Activated naive CD4-positive, alpha-beta T cell treated with Interleukin-2 at 50 U/mL for 16 hours (primary cell): Measurements from ENCODE around the gene BEST2.

Experiments used
- DNase-seq: peaks from one replicate; pipeline ENCODE4 v3.0.0-alpha.2; 2020

BEST2 gene

DNA sequence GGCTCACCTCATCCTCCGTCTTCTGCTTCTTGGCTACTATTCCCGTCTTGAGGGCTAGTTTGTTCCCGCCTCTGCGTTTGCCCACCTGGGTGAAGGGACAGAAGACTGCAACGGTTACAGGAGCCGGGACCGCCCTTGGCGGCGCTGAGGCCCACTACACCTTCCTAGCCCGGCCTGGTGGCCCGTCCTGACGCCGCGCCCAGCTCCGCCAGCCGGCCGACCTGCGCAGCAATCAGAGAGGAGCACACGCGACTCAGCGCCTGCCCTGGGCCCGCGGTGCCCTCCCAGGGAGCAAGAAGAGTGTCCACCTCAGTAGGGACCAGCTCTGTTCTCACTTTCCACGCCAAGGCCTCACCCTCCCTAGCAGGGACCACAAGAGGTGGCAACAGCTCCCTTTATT lies 20.3 kb upstream of the BEST2 start:
- DNase-seq: no peak

DNA sequence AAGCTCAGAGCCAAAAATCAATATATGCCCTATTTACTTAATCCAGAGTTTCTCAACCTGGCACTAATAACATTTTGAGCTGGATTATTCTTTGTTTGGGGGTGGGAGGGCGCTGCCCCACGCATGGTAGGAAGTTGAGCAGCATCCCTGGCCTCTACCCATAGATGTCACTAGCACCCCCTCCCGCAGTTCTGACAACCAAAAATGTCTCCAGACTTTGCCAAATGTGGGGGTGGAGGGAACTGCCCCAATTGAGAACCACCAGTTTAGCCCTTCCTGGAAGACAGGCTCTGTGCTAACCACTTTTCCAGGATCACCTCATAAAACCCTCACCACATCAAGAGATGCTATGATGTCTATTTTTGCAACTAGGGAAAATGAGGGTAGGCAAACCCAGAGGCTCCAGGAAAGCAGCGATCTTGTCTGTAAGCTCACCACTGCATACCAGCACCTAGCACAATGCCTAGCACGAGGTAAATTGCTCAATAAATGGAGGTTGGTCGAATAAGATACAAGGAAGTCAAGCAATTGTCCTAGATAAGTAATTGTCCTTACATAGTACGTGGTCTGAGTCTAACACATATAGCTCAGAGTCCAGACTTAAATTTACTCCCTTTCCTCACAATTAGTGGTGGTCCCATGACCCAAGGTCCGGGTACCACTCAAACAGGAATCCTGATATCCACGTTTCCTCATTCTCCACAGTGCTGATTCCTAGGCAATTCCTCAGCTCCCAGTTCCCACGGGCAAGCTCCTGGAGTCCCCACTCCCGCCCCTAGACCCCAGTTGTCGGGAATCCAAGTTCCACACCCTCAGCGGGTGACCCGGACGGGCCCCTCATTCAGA lies 18.0 kb upstream of the BEST2 start:
- peak; percentile 45 for DNase-seq

DNA sequence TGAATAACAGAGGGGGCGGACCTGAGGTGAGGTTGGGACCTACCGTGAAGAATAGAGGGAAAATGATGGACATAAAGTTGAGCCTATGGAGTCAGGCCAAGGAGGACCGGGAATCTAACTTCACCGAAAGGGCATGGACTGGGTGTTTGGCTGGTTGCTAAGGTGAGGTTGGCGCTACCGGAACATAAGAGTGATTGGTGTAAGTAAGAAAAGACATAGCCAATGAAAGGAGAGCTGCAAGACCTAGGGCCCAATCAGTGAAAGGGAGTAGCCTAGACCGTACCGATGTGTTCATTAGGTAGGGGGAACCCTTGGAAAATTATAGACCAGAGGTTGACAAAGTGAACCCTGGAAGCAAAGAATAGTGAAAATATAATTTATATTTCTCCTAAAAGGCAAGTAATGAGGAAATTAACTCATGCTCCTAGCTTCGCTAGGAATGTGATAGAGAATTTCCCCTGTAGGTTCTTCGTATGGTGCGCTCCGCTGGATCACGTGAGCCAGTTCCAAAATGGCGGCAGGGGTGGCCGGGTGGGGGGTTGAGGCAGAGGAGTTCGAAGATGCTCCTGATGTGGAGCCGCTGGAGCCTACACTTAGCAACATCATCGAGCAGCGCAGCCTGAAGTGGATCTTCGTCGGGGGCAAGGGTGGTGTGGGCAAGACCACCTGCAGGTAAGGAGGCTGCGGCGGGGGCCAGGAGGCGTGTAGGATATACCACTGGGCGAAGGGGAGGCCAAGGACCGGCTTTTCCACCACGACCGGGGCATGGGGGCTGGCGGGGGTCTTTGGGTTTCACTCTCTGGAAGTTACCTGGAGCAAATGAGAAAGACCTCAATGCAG lies 14.4 kb upstream of the BEST2 start, which contains the start of gene GET3:
TSS of gene GET3 (plus strand) at position 503 of the 840 bp plus-strand sequence. CDS start at position 512, 9 bp downstream.
- peak; percentile 83 for DNase-seq

DNA sequence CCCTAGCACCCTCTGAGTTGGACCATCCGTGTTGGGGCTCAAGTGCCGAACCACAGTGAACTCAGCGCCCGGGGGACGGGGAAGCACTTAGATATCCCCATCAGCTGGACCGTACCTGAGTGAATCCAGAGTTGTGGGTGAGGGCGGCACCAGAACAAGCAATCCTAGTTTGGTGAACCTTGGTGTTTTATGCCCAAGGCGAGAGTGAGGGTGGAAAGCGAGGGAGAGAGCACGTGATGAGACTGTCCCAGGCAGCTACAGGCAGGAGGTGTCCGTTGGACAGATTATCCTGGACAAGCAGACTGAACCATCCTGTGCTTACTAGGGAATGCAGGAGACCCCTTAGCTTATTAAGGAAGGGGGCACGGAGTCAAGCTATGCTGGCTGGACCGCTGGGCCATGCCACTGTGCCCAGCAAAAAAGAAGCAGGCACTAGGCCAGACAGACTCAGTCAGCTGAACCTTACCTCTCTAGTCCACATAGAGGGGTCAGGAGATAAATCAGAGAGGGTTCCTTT lies 13.7 kb upstream of the BEST2 start:
- no peak for DNase-seq

DNA sequence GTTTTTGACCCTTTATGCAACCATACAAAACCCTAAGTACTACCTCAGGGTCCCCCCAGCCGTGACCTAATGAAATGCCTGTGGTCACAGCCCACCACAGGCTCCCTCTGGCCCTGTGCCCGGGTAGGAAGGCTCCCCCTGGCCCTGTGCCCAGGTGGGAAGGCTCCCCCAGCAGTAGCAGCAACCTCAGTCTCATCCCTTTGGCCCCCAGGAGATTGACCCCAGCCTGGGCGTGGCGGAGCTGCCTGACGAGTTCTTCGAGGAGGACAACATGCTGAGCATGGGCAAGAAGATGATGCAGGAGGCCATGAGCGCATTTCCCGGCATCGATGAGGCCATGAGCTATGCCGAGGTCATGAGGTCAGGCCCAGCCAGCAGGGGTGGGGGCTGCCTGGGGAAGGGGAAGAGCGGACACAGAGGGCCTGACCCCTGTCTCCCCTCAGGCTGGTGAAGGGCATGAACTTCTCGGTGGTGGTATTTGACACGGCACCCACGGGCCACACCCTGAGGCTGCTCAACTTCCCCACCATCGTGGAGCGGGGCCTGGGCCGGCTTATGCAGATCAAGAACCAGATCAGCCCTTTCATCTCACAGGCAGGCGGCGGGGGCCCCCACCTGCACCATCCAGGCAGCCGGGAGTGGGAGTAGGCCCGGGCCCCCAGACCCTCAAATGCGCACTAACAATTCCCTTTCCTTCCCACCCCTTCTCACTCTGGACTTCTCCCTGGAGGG lies 6.3 kb upstream of the BEST2 start:
- no peak for DNase-seq

DNA sequence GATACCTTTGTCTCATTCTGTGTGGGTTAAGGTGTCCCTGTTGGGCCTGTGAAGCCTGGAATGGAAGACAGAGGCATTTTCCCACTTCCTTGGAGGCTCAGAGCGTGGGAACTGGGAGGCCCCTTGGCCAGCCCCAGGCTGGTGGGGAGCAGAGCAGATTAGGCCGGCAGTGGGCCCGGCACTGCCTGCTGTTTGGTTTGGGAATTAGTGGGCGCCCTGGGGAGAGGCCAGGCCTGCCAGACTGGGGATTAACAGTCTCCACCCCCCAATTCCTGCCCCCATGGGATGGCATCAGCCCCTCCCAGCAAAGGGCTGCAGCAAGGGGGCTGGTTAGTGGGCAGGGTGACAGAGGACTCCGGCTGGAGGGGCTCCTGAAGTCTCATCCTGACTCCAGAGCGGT lies 3.1 kb upstream of the BEST2 start:
- no peak for DNase-seq

DNA sequence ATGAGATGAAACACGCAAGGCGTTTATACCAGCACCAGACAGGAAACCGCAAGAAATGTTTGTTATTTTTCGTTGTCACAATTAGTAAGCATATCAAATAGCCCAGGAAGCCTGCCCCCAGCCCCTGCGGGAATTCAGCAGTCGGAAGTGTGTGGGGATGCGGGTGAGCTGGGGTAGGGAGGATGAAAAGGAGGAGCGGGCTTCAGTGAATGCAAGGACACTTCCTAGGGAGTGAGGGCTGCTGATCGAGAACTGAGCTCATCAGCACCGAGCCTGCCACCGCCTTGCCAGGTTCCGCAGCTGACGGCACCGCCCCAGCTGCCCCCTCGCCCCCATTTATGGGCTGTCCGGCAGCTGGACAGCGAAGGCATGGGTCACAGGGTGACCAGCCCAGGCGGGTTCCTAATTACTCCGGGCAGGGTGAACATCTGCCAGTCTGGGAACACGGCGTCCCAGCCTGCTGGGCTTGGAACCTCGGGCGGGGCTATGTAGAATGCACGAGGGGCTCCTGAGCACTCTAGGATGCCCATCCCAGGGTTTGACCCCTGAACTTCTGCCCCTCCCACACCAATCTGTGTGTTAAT lies 1.6 kb upstream of the BEST2 start:
- DNase-seq: no peak

DNA sequence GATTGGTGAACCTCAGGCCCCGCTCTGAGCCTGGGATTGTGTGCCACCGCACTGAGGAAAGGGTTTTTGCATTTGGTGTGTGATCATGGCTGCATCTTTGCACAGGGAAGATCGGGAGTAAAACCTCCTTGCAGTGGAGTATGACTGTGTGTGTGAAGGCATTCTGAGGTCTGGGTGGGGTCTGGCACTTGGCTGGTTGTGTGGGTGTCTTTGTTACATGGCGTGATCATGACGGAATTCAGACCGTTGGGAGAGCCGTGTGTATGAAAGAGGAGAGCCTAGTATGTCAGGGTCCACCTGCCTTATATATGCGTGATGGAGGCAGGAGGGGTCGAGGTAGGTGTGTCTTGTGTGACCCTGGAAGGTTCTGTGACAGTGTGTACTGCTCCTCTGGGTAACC lies 740 bp upstream of the BEST2 start:
- DNase-seq: no peak

DNA sequence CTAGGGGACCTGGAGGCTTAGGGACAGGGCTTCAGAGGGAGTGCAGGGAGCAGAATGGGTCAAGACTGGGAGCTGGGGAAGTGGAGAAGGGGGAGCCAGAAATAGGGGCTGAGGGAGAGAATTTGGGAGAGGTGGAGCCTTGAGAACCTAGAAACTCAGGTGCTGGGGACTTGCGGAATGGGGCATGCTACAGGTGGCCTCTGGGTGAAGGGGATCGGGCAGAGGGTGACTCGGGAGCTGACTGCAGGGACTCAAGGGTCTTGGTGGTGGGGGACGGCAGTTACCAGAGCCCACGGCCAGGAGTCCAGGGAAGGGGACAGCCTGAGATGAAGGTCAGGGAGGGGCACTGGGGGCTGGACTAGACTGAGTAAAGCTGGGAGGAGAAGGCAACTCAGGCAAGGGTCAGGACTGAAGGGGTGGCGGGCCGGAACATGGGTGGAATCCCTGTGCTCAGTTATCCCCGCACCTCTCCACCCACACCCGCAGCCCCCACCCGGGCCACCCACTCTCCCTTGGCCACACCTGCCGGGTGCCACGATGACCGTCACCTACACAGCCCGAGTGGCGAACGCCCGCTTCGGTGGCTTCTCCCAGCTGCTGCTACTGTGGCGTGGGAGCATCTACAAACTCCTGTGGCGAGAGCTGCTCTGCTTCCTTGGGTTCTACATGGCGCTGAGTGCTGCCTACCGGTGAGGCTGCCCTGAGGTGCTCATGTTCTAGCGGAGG lies 628 bp downstream of the BEST2 start:
- DNase-seq: no peak

DNA sequence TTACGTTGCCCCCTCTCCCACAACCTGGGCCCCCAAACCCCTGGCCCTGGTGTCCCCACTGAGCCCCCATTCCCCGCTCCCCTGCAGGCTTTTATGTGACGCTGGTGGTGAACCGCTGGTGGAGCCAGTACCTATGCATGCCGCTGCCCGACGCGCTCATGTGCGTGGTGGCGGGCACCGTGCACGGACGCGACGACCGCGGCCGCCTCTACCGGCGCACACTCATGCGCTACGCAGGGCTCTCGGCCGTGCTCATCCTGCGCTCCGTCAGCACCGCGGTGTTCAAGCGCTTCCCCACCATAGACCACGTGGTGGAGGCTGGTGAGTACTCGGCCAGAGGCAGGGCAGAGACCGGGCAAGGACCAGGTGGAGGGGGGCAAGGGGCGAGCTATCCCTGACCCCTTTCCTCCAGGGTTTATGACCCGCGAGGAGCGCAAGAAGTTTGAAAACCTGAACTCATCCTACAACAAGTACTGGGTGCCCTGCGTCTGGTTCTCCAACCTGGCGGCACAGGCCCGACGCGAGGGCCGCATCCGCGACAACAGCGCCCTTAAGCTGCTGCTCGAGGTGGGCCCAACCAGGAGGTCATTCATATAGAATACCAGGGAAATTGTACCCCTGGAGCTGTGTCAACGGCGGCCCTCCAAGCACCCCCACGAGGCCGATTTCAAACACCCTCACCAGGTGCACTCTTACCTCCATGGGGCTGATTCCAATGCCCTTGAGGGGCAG lies 3.0 kb downstream of the BEST2 start:
- DNase-seq: no peak

DNA sequence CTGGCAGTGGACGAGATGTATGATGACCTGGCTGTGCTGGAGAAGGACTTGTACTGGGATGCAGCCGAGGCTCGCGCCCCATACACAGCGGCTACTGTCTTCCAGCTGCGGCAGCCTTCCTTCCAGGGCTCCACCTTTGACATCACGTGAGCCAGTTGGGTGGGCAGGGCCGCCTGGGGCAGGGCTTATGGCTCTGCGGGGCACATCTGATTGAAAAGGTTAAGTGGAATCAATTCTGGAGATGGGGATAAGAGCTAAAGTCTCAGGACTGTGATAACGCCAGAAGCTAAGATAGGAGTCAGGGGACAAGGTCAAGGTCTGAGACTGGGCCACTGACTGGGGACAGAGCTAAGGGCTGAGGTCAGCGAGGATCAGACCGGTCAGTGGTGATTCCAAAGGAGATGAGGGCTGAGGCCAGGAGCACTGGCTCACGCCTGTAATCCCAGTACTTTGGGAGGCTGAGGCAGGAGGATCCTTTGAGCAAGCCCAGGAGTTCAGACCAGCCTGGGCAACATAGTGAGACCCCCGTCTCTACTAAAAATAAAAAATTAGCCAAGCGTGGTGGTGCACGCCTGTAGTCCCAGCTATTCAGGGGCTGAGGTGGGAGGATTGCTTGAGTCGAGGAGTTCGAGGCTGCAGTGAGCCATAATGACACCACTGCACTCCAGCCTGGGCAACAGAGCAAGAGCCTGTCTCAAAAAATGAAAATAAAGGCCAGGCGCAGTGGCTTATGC lies 4.7 kb downstream of the BEST2 start:
- DNase-seq: no peak

DNA sequence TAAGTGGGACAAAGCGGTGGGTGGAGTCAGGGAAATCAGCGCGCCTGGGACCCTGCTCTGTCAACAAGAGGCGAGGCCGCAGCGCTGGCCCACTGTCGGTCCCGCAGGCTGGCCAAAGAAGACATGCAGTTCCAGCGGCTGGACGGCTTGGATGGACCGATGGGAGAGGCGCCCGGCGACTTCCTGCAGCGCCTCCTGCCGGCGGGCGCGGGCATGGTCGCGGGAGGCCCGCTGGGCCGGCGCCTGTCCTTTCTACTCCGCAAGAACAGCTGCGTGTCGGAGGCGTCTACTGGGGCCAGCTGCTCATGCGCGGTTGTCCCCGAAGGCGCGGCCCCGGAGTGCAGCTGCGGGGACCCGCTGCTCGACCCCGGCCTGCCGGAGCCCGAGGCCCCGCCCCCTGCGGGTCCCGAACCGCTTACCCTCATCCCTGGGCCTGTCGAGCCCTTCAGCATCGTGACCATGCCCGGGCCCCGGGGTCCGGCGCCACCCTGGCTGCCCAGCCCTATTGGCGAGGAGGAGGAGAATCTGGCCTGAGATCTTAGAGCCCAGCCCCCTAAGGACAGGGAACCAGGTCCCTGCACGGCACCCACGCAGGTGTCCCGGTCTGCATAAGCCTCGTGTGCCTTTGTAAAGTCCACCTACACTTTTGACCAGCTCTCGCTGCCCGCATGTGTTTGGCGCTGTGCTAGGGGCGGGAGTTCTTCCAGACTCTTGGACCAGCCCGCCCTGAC lies 6.1 kb downstream of the BEST2 start:
- DNase-seq: peak; percentile 71

DNA sequence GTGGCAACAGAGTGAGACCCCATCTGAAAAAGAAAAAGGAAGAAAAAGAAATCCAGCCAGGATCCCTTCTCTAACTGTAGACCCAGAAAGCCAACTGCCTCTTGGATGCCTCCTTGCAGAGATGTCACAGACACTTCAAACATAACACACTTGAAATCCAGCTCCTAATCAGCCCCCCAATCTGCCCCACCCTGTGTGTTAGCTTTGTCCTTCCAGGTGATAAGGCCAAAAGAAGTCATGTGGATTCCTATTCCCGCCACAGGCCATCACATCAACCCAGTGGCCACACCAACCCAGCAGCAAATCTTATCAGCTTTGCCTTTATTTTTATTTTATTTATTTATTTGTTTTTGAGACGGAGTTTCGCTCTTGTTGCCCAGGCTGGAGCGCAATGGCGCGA lies 8.1 kb downstream of the BEST2 start:
- DNase-seq: no peak

DNA sequence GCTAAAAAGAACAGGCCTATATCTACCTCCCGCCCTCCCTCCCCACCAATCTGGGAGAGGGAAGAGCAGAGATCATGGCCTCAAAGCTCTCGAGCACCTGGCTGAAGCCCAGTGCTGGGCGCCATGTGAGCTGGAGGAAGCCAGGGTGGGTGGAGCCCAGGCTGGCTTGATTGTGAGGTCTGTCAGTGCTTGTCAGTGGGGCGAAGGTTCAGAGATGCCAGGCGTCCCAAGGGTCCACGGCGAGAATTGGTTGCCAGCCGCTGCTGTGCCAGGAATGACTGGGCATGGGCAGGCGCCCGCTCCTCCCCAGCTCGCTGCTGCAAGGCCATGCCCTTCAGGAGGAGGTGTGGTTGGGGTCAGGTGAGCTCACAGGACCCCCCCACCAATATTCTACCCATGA lies 11.5 kb downstream of the BEST2 start:
- no peak for DNase-seq

DNA sequence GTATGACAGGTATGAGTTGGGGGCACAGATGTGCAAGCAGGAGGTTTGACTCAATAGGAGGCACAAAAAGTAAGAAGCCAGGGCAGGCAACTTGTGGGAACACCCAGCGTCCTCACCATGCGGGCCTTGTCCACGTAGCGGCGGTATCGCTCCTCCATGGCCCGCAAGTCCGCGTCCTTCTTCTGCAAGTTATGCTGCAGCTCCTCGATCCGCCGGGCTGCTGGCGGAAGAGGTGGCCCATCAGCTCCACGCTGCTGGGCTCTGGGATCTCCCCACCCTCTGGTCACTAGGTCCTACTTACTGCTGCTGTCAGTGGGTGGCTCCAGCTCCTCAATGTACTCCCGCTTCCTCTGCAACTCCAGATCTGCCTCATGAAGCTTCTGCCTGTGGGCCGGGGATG lies 13.1 kb downstream of the BEST2 start:
- DNase-seq: no peak

DNA sequence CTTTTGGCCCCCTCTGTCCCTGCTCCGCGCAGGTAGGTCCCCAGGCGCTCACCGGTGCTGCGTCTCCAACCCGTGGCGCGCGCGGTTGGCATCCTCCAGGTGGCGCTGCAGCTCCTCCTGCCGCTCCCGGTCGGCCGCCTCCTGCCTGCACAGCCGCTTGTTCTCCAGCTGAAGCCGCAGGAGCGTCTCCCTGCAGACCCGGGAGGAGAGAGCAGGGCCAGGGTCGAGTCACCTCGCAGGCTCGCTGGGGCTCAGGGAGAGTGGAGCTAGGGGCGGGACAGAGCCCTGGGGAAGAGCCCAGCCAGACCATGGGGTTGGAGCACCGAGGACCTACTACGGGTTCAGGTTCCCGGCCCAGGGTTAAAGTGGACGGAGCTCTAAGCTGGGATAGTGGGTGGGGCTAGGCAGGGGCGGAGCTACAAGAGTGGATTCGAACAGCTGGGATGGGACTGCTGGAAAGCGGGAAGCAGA lies 14.5 kb downstream of the BEST2 start:
- DNase-seq: no peak

DNA sequence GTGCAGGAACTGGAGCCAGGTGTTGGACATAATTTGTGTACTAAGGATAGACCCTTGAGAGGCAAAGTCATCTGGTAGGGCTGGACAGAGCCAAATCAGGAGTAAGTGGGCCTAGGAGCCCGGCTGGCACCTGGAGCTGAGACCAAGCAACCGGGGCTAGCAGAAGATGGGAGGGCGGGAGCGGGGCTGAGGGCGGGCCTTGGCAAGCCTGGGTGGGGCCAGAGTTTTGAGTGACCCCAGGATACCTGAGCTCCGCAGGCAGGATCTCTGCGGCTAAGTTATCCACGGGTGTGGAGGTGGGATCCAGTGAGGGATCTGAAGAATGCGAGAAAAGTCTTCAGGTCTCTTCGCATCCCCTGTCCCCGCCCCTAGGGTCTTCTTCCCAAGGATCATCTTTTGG lies 15.6 kb downstream of the BEST2 start:
- no peak for DNase-seq

DNA sequence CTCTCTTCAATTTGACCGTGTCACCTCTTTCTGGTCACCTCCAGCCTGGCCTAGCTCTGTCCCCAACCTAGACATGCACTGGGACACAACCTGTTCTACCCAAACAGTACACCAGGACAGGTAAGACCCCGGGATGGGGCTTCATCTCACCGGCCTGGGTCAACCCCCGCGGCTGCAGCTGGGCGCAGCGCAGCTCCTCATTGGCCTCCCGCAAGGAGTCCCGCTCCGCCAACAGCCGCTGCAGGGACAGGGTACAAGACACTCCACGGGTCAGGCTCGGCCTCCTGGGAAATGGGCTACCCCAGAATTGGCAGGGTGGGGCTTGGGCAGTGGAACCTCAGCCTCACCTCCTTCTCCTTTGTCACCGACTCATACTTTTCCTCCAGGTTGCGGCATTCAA lies 16.1 kb downstream of the BEST2 start:
- no peak for DNase-seq

DNA sequence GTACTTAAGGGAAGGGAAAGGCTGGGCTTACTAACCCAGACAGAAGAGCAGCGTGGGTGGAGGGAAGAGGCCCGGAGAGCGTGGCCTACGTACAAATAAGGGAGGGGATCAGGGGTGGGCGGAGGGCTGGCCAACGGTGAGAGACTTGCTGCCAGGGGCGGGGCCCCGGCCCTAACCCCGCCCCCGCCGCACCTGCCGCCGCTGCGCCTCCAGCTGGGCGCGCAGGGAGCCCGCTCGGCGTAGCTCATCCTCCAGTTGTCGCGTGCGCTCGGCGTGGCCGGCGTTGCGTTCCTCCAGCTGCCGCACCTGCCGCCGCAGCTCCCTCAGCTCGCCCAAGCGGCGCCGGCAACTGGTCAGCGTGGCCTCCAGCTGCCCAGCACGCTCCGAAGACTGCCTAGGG lies 18.1 kb downstream of the BEST2 start:
- DNase-seq: peak; percentile 73

DNA sequence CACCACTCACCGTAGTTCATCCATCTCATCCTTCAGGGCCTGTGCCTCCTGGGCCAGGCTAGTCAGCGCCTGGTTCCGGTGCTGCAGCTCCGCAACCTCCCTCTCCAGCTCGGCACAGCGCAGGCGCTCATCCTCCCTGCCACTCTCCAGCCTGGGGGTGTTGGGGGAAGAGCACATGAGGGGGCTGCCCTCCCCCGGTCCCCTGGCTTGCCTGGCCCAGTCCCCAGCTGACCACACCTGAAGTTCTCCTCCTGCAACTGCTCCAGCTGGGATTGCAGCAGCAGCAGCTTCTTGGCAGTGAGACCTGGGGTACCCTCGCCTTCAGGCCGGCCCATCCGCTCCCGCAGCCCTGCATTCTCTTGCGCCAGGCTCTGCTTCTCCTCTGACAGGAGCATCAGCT lies 19.3 kb downstream of the BEST2 start:
- no peak for DNase-seq
